Ovary (tissue), 3 donors: ENCODE measurements around the gene PIGC.

Experiments
- CTCF ChIP-seq, 3 donors: fragments of 450-650 bp in 2 of 3; fragments of 200-600 bp in 1 of 3; IDR thresholded peaks; one replicate each; pipeline versions ENCODE4 v1.5.1 to v1.8.0; 2016 to 2022; ENCODE audit warnings: antibody characterized with exemption in 3 of 3, mild to moderate bottlenecking in 1 of 3
- EP300 ChIP-seq: sonication (generic); formaldehyde crosslinking; IDR thresholded peaks from one replicate; pipeline ENCODE4 v1.6.1; 2017; ENCODE audit warnings: antibody characterized with exemption
- POLR2A ChIP-seq: fragments of 450-650 bp; IDR thresholded peaks from one replicate; pipeline ENCODE4 v1.6.1; 2017; ENCODE audit warnings: antibody characterized with exemption, mild to moderate bottlenecking, moderate library complexity
- donor health status: DM: no; HTN: no; CAD: no.

GRCh38 chr1:172395576-172395975, 48.3 kb downstream of the PIGC start:
- TF ChIP-seq CTCF (IDR thresholded peaks at IDR 0.05): no peak
- no peak for TF ChIP-seq EP300
- TF ChIP-seq POLR2A: no peak
